ENCODE results near the gene FAM204A.

The FAM204A gene

GRCh38 chr10:118332948-118333710 is 9.0 kb downstream of the FAM204A start:
- no peak for DNase-seq
- intact Hi-C loops (cut with DNase I): no loop called here

GRCh38 chr10:118332236-118332635 is 9.9 kb downstream of the FAM204A start:
- intact Hi-C loops (cut with DNase I): no loop called here
- DNase-seq: no peak

GRCh38 chr10:118330295-118331076 is 11.6 kb downstream of the FAM204A start:
- intact Hi-C loops (cut with DNase I): no loop called here

GRCh38 chr10:118324140-118324539 is 18.0 kb downstream of the FAM204A start:
- intact Hi-C loops (cut with DNase I): no loop called here
- no peak for DNase-seq

More at GRCh38 chr10:118330295-118331076, 11.6 kb downstream of the FAM204A start:
- no peak for DNase-seq

GRCh38 chr10:118321724-118322575 is 20.2 kb downstream of the FAM204A start:
- no peak for DNase-seq
- intact Hi-C loops (cut with DNase I): no loop called here

GRCh38 chr10:118315629-118316028 is 26.5 kb downstream of the FAM204A start:
- DNase-seq: no peak
- intact Hi-C loops (cut with DNase I): no loop called here

- intact Hi-C loops (cut with DNase I): no loop called here
- no peak for DNase-seq
Measured at GRCh38 chr10:118314882-118315281, 27.2 kb downstream of the FAM204A start.

GRCh38 chr10:118311505-118311904 is 30.6 kb downstream of the FAM204A start:
- no peak for DNase-seq
- intact Hi-C loops (cut with DNase I): no loop called here

GRCh38 chr10:118310822-118311221 is 31.3 kb downstream of the FAM204A start:
- intact Hi-C loops (cut with DNase I): no loop called here

GRCh38 chr10:118309911-118310310 is 32.2 kb downstream of the FAM204A start:
- no peak for DNase-seq
- intact Hi-C loops (cut with DNase I): no loop called here

More at GRCh38 chr10:118310822-118311221, 31.3 kb downstream of the FAM204A start:
- DNase-seq: no peak

GRCh38 chr10:118308664-118309063 is 33.5 kb downstream of the FAM204A start:
- no peak for DNase-seq
- intact Hi-C loops (cut with DNase I): no loop called here

- no peak for DNase-seq
- intact Hi-C loops (cut with DNase I): no loop called here
Measured at GRCh38 chr10:118307859-118308258, 34.3 kb downstream of the FAM204A start.

GRCh38 chr10:118307220-118307619 is 34.9 kb downstream of the FAM204A start:
- intact Hi-C loops (cut with DNase I): no loop called here
- DNase-seq: no peak

GRCh38 chr10:118305730-118306129 is 36.4 kb downstream of the FAM204A start:
- intact Hi-C loops (cut with DNase I): no loop called here
- no peak for DNase-seq

GRCh38 chr10:118304521-118304920 is 37.6 kb downstream of the FAM204A start:
- intact Hi-C loops (cut with DNase I): no loop called here
- no peak for DNase-seq

GRCh38 chr10:118301211-118301610 is 40.9 kb downstream of the FAM204A start:
- no peak for DNase-seq
- intact Hi-C loops (cut with DNase I): no loop called here

- intact Hi-C loops (cut with DNase I): no loop called here
- DNase-seq: no peak
Measured at GRCh38 chr10:118300320-118300719, 41.8 kb downstream of the FAM204A start.

- DNase-seq: no peak
- intact Hi-C loops (cut with DNase I): no loop called here
Measured at GRCh38 chr10:118298787-118299186, 43.3 kb downstream of the FAM204A start.

GRCh38 chr10:118291122-118291521 is 51.0 kb downstream of the FAM204A start:
- intact Hi-C loops (cut with DNase I): no loop called here
- no peak for DNase-seq

GRCh38 chr10:118290471-118290995 is 51.6 kb downstream of the FAM204A start:
- intact Hi-C loops (cut with DNase I): no loop called here
- DNase-seq: no peak
